ENCODE results near the gene LBP.

- TF ChIP-seq CTCF (IDR thresholded peaks at IDR 0.05 in 8 of 11, conservative IDR thresholded peaks at IDR 0.05 in 3 of 11), result no peak
- TF ChIP-seq POLR2A (IDR thresholded peaks at IDR 0.05), result no peak
- TF ChIP-seq POLR2AphosphoS5 (IDR thresholded peaks at IDR 0.05), result peak in 1 of 3 donors; percentile 25
Measured at GRCh38 chr20:38303908-38304379, 42.3 kb upstream of the LBP start, which contains the start of gene BPI.

Measured in spleen (tissue), 7 donors.